ENCODE results near the gene PIK3R2.
A peak's percentile ranks its signal among the peaks of the same experiment; 100 is the strongest.

Gene PIK3R2

DNA sequence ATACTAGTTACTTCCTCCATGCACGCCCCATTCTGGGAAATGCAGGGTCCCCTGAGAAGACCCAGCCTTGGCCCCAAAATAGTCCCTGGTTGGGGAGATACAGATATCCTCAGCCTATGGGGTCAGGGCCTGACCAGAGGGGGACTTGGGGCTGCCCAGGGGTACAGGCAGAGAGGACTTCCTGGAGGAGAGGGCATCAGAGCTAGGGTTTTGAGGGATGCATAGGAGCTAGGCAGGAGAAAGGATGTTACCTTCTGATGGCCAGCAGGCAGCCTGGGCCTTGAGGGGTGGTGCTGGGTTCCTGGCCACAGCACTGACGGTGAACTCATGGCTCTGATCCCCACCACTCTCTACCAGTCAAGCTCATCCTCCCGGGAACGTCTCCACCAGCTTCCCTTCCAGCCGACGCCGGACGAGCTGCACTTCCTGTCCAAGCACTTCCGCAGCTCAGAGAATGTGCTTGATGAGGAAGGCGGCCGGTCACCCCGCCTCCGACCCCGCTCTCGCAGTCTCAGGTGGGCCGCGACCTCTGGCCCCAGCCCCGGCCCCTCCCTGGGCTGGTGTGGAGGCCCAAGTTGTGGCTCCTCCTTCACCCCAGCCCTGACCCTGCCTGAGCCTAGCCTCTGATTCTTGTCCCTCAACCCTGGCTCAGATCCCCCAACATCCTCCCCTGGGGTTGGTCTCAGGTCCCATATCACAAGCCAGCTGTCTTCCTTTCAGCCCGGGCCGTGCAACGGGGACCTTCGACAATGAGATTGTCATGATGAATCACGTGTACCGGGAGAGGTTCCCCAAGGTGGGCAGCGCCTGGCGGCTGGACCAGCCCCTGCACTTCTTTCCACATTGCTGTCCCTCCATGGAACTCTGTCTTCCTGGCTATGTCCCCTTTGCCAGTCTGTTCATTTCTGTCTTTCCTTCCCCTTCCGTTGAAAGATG lies 29.8 kb upstream of the PIK3R2 start:
- Histone ChIP-seq H3K9me3 (ENCODE audit: control insufficient read depth in 2 of 2, low read length in 2 of 2) (no peaks in the 10 kb centered on the region), H3K27me3 (ENCODE audit: control insufficient read depth in 2 of 2, insufficient read depth in 2 of 2, low read length in 2 of 2) (no peaks in the 10 kb centered on the region), H3K4me1 (ENCODE audit: control insufficient read depth in 2 of 2, insufficient read depth in 2 of 2, low read length in 2 of 2) (peaks cover 12 to 15% of the 10 kb centered on the region in 2 donors), H3K27ac (ENCODE audit: low read depth in 2 of 2, low read length in 2 of 2) (no peak overlapping the region), H3K4me3 (ENCODE audit: low read length in 2 of 2) (no peak overlapping the region), H3K9ac (ENCODE audit: low read depth in 1 of 2, low read length in 2 of 2) (no peak overlapping the region), H3K36me3 (ENCODE audit: control insufficient read depth in 2 of 2, insufficient read depth in 2 of 2, low read length in 2 of 2) (peaks cover 33 to 36% of the 10 kb centered on the region in 2 donors)

DNA sequence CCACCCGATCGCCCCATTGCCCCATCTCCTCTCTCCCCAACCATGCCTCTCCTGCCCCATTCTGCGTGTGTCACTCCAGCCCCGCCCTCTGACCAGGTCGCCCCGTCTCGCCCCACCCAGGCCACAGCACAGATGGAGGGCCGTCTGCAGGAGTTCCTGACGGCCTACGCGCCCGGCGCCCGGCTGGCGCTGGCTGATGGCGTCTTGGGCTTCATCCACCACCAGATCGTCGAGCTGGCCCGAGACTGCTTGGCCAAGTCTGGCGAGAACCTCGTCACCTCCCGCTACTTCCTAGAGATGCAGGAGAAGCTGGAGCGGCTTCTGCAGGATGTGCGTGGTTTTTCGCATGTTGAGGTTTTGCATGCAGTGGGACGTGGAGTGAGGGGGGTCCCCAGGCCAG lies 29.1 kb upstream of the PIK3R2 start:
- Histone ChIP-seq H3K4me3 (ENCODE audit: low read length in 2 of 2) (no peak overlapping the region), H3K36me3 (ENCODE audit: control insufficient read depth in 2 of 2, insufficient read depth in 2 of 2, low read length in 2 of 2) (peaks cover 40 to 42% of the 10 kb centered on the region in 2 donors), H3K9ac (ENCODE audit: low read depth in 1 of 2, low read length in 2 of 2) (no peak overlapping the region), H3K27ac (ENCODE audit: low read depth in 2 of 2, low read length in 2 of 2) (no peak overlapping the region), H3K9me3 (ENCODE audit: control insufficient read depth in 2 of 2, low read length in 2 of 2) (no peaks in the 10 kb centered on the region), H3K27me3 (ENCODE audit: control insufficient read depth in 2 of 2, insufficient read depth in 2 of 2, low read length in 2 of 2) (no peaks in the 10 kb centered on the region), H3K4me1 (ENCODE audit: control insufficient read depth in 2 of 2, insufficient read depth in 2 of 2, low read length in 2 of 2) (peaks cover 5 to 8% of the 10 kb centered on the region in 2 donors)

GRCh38 chr19:18126097-18126496 lies 26.9 kb upstream of the PIK3R2 start:
- no peaks in the 10 kb centered on the region for H3K27me3 ChIP-seq (ENCODE audit: control insufficient read depth in 2 of 2, insufficient read depth in 2 of 2, low read length in 2 of 2)
- no peak overlapping the region for H3K27ac ChIP-seq (ENCODE audit: low read depth in 2 of 2, low read length in 2 of 2)
- peaks cover 58% of the 10 kb centered on the region in 2 donors for H3K36me3 ChIP-seq (ENCODE audit: control insufficient read depth in 2 of 2, insufficient read depth in 2 of 2, low read length in 2 of 2)
- no peaks in the 10 kb centered on the region for H3K4me1 ChIP-seq (ENCODE audit: control insufficient read depth in 2 of 2, insufficient read depth in 2 of 2, low read length in 2 of 2)
- H3K9me3 ChIP-seq (ENCODE audit: control insufficient read depth in 2 of 2, low read length in 2 of 2), result no peaks in the 10 kb centered on the region
- no peak overlapping the region for H3K4me3 ChIP-seq (ENCODE audit: low read length in 2 of 2)
- H3K9ac ChIP-seq (ENCODE audit: low read depth in 1 of 2, low read length in 2 of 2), result no peak overlapping the region

- Histone ChIP-seq H3K36me3 (ENCODE audit: control insufficient read depth in 2 of 2, insufficient read depth in 2 of 2, low read length in 2 of 2) (peaks cover 50 to 57% of the 10 kb centered on the region in 2 donors), H3K4me3 (ENCODE audit: low read length in 2 of 2) (no peak overlapping the region), H3K4me1 (ENCODE audit: control insufficient read depth in 2 of 2, insufficient read depth in 2 of 2, low read length in 2 of 2) (no peaks in the 10 kb centered on the region), H3K9ac (ENCODE audit: low read depth in 1 of 2, low read length in 2 of 2) (no peak overlapping the region), H3K27ac (ENCODE audit: low read depth in 2 of 2, low read length in 2 of 2) (no peak overlapping the region), H3K27me3 (ENCODE audit: control insufficient read depth in 2 of 2, insufficient read depth in 2 of 2, low read length in 2 of 2) (no peaks in the 10 kb centered on the region), H3K9me3 (ENCODE audit: control insufficient read depth in 2 of 2, low read length in 2 of 2) (no peaks in the 10 kb centered on the region)
These were observed 24.9 kb upstream of the PIK3R2 start for GRCh38 chr19:18128044-18128443.

- Histone ChIP-seq H3K9ac (ENCODE audit: low read depth in 1 of 2, low read length in 2 of 2) (no peak overlapping the region), H3K4me3 (ENCODE audit: low read length in 2 of 2) (no peak overlapping the region), H3K4me1 (ENCODE audit: control insufficient read depth in 2 of 2, insufficient read depth in 2 of 2, low read length in 2 of 2) (no peaks in the 10 kb centered on the region), H3K36me3 (ENCODE audit: control insufficient read depth in 2 of 2, insufficient read depth in 2 of 2, low read length in 2 of 2) (peaks cover 43 to 53% of the 10 kb centered on the region in 2 donors), H3K27ac (ENCODE audit: low read depth in 2 of 2, low read length in 2 of 2) (no peak overlapping the region), H3K9me3 (ENCODE audit: control insufficient read depth in 2 of 2, low read length in 2 of 2) (no peaks in the 10 kb centered on the region), H3K27me3 (ENCODE audit: control insufficient read depth in 2 of 2, insufficient read depth in 2 of 2, low read length in 2 of 2) (no peaks in the 10 kb centered on the region)
These were observed 24.2 kb upstream of the PIK3R2 start for GRCh38 chr19:18128805-18129204.

DNA sequence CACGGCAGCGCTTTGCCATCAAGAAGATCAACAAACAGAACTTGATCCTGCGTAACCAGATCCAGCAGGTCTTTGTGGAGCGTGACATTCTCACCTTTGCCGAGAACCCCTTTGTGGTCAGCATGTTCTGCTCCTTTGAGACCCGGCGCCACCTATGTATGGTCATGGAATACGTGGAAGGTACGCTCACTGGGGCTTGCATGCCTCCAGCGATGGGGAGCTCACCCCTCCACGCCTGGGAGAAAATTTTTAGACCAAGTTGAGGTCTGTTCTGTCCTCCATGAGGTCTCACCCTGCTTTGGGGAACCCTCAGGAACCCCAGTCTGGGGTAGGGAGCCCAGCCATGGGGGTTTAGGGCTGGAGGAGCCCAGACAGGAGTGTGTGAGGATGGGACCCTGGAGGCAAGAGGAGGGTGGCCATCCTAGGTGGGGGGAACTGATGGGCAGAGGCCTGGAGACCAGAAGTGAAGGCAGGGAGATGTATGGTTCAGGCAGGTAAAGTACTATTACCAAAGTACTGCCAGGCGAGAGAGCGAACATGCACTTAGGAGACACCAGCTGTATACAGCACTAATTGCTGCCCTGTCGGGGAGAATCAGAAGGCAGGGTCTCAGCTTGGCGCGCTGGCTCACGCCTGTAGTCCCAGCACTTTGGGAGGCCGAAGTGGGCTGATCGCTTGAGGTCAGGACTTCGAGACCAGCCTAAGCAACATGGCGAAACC lies 22.3 kb upstream of the PIK3R2 start:
- Histone ChIP-seq H3K36me3 (ENCODE audit: control insufficient read depth in 2 of 2, insufficient read depth in 2 of 2, low read length in 2 of 2) (peaks cover 43 to 53% of the 10 kb centered on the region in 2 donors), H3K4me3 (ENCODE audit: low read length in 2 of 2) (no peak overlapping the region), H3K4me1 (ENCODE audit: control insufficient read depth in 2 of 2, insufficient read depth in 2 of 2, low read length in 2 of 2) (peaks cover 4% of the 10 kb centered on the region in 2 donors)

DNA sequence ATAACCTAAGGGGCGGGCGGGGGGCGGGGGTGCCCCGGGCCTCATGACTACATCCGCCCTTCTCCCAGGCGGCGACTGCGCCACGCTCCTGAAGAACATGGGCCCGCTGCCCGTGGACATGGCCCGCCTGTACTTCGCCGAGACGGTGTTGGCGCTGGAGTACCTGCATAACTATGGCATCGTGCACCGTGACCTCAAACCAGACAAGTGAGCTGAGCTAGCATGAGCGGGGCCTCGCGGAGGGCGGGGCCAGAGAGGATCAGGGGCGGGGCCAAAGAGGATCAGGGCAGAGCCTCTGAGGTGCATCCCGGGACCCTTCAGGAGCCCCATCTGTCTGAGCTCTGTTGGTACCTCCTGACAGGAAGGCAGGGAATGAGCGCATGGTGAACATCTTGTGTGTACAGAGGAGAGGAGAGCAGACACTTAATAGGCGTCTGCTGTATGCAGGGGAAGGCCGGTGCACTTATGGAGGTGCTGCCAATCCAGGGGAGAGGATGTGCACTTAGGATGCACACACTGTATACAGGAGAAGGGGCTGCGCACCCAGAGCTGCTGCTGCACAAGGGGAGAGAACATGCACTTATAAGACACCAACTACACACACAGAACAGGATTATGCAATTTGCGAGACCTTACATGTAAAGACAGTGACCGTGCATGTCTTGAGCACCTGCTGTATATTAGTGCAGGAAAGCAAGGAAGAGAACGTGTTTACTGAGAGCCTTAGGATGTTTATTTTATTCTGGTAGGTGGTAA lies 20.9 kb upstream of the PIK3R2 start:
- no peak overlapping the region for H3K27ac ChIP-seq (ENCODE audit: low read depth in 2 of 2, low read length in 2 of 2)
- peaks cover 44 to 55% of the 10 kb centered on the region in 2 donors for H3K36me3 ChIP-seq (ENCODE audit: control insufficient read depth in 2 of 2, insufficient read depth in 2 of 2, low read length in 2 of 2)

More for the DNA sequence above, 22.3 kb upstream of the PIK3R2 start:
- H3K9me3 ChIP-seq (ENCODE audit: control insufficient read depth in 2 of 2, low read length in 2 of 2), result no peaks in the 10 kb centered on the region
- H3K9ac ChIP-seq (ENCODE audit: low read depth in 1 of 2, low read length in 2 of 2), result no peak overlapping the region
- no peaks in the 10 kb centered on the region for H3K27me3 ChIP-seq (ENCODE audit: control insufficient read depth in 2 of 2, insufficient read depth in 2 of 2, low read length in 2 of 2)
- no peak overlapping the region for H3K27ac ChIP-seq (ENCODE audit: low read depth in 2 of 2, low read length in 2 of 2)

DNA sequence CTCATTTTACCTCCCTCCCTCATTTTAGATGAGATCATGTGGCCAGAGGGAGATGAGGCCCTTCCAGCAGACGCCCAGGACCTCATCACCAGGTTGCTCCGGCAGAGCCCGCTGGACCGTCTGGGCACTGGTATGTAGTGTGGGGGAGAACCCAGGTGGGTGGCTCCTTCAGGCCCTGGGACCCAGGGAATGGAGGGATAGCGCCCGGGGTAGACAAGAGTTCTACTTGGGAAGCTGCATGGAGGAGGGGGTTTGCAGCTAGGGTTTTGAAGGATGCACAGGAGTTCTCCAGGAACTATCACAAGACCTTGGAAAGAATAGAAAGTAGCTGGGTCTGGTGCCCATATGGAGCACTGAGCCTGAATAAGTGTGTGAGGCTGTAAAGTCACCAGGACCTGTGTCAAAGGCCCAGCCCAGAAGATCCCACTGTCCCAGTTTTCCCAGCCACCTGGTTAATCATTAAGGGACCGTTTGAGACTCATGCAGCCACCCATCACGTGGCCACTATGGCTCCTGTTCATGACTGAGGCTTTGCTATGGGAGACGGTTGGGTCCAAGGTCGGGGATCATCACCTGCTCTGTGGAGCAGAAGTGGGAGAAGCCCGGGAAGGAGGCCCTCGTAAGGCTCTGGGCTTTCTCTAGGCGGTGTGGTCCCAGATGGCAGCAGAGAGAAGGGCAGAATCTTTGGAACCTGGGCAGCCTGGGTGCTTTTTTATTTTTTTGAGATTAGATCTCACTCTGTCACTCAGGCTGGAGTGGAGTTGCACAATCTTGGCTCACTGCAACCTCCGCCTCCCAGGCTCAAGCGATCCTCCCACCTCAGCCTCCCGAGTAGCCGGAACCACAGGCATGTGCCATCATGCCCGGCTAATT lies 17.0 kb upstream of the PIK3R2 start:
- peak overlapping the region; percentile 70 to 79 for H3K27ac ChIP-seq (ENCODE audit: low read depth in 2 of 2, low read length in 2 of 2)

More for the DNA sequence above, 20.9 kb upstream of the PIK3R2 start:
- Histone ChIP-seq H3K4me1 (ENCODE audit: control insufficient read depth in 2 of 2, insufficient read depth in 2 of 2, low read length in 2 of 2) (peaks cover 7 to 12% of the 10 kb centered on the region in 2 donors), H3K9me3 (ENCODE audit: control insufficient read depth in 2 of 2, low read length in 2 of 2) (no peaks in the 10 kb centered on the region), H3K27me3 (ENCODE audit: control insufficient read depth in 2 of 2, insufficient read depth in 2 of 2, low read length in 2 of 2) (no peaks in the 10 kb centered on the region), H3K9ac (ENCODE audit: low read depth in 1 of 2, low read length in 2 of 2) (no peak overlapping the region), H3K4me3 (ENCODE audit: low read length in 2 of 2) (no peak overlapping the region)

GRCh38 chr19:18137242-18137641 lies 15.7 kb upstream of the PIK3R2 start:
- Histone ChIP-seq H3K9ac (ENCODE audit: low read depth in 1 of 2, low read length in 2 of 2) (no peak overlapping the region), H3K4me3 (ENCODE audit: low read length in 2 of 2) (no peak overlapping the region), H3K4me1 (ENCODE audit: control insufficient read depth in 2 of 2, insufficient read depth in 2 of 2, low read length in 2 of 2) (peaks cover 7 to 12% of the 10 kb centered on the region in 2 donors), H3K36me3 (ENCODE audit: control insufficient read depth in 2 of 2, insufficient read depth in 2 of 2, low read length in 2 of 2) (peaks cover 29 to 45% of the 10 kb centered on the region in 2 donors), H3K27ac (ENCODE audit: low read depth in 2 of 2, low read length in 2 of 2) (no peak overlapping the region), H3K9me3 (ENCODE audit: control insufficient read depth in 2 of 2, low read length in 2 of 2) (no peaks in the 10 kb centered on the region), H3K27me3 (ENCODE audit: control insufficient read depth in 2 of 2, insufficient read depth in 2 of 2, low read length in 2 of 2) (no peaks in the 10 kb centered on the region)

More for the DNA sequence above, 17.0 kb upstream of the PIK3R2 start:
- Histone ChIP-seq H3K27me3 (ENCODE audit: control insufficient read depth in 2 of 2, insufficient read depth in 2 of 2, low read length in 2 of 2) (no peaks in the 10 kb centered on the region), H3K4me3 (ENCODE audit: low read length in 2 of 2) (no peak overlapping the region), H3K9ac (ENCODE audit: low read depth in 1 of 2, low read length in 2 of 2) (peak overlapping the region in 1 of 2 donors; percentile 14), H3K36me3 (ENCODE audit: control insufficient read depth in 2 of 2, insufficient read depth in 2 of 2, low read length in 2 of 2) (peaks cover 31 to 47% of the 10 kb centered on the region in 2 donors), H3K4me1 (ENCODE audit: control insufficient read depth in 2 of 2, insufficient read depth in 2 of 2, low read length in 2 of 2) (peaks cover 7 to 12% of the 10 kb centered on the region in 2 donors), H3K9me3 (ENCODE audit: control insufficient read depth in 2 of 2, low read length in 2 of 2) (no peaks in the 10 kb centered on the region)
